Ovary (tissue), 3 donors: ENCODE data around the gene TEX19.

Experiments used
- POLR2A ChIP-seq: fragments of 450-650 bp; IDR thresholded peaks from one replicate; pipeline ENCODE4 v1.6.1; 2017; ENCODE audit warnings: antibody characterized with exemption, mild to moderate bottlenecking, moderate library complexity
- TF ChIP-seq, protein P1 (sequence below), 3 donors: fragments of 450-650 bp in 2 of 3; fragments of 200-600 bp in 1 of 3; IDR thresholded peaks; one replicate each; pipeline versions ENCODE4 v1.5.1 to v1.8.0; 2016 to 2022; ENCODE audit warnings: antibody characterized with exemption in 3 of 3, mild to moderate bottlenecking in 1 of 3
- donor health status: DM: no; HTN: no; CAD: no.

DNA sequence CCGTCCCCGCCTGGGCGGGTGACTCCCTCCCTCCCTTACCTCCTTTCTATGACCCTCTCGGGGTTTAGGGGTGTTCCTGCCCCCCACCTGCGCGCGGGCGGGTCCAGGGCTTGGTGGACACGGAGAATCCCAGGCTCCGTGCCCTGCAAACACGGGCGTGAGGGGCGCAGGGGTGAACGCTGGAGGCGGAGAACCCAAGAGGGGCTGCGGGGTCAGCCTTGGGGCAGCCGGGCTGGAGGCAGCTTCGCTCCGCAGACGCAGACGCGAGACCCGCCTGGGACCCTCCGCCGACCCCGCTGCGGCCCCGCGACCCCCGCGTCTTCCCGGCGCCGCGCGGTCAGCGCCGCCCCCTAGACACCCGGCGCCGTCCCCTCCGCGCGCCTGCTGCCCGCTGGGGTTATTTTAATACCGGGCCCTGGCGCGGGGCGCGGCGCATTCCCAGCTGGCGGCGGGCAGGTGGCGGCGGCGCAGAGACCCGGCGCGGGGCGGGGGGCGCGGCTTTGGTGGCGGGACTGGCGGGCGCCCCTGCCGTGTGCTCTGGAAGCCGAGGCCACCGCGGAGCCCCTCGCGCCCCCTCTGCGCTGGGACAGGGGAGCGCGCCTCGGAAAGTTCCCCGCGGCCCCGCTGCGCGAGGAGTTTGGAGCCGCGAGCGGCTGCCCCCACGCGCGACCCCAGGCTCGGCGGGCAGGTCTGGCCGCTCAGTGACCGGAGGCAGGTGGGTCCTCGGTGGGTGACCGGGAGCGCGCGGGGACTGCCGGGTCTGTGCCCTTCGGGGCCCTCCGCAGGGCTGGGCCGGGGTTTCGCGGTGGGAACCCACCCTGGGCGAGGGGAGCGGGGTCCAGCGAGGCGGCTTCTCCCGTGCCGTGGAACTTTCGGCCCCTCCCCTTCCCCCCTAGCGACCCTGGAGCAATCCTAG, 12.5 kb downstream of the TEX19 start, which contains the start of gene UTS2R:
- TF ChIP-seq, protein P1, sequence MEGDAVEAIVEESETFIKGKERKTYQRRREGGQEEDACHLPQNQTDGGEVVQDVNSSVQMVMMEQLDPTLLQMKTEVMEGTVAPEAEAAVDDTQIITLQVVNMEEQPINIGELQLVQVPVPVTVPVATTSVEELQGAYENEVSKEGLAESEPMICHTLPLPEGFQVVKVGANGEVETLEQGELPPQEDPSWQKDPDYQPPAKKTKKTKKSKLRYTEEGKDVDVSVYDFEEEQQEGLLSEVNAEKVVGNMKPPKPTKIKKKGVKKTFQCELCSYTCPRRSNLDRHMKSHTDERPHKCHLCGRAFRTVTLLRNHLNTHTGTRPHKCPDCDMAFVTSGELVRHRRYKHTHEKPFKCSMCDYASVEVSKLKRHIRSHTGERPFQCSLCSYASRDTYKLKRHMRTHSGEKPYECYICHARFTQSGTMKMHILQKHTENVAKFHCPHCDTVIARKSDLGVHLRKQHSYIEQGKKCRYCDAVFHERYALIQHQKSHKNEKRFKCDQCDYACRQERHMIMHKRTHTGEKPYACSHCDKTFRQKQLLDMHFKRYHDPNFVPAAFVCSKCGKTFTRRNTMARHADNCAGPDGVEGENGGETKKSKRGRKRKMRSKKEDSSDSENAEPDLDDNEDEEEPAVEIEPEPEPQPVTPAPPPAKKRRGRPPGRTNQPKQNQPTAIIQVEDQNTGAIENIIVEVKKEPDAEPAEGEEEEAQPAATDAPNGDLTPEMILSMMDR (IDR thresholded peaks at IDR 0.05), result no peak
- TF ChIP-seq POLR2A, result no peak
